HG02763 (cell line): ENCODE data around the gene WRAP53.

ENCODE experiments used
- ATAC-seq: cut with Tn5 transposase; IDR thresholded peaks from one replicate; pipeline ENCODE4 v1.9.1; 2021; ENCODE audit warnings: mild to moderate bottlenecking, moderate library complexity; ENCODE audit not compliant: unreplicated experiment

Gene WRAP53

GRCh38 chr17:7707858-7708750 is 19.8 kb downstream of the WRAP53 start:
- no peak for ATAC-seq

GRCh38 chr17:7709031-7709430 is 20.8 kb downstream of the WRAP53 start:
- no peak for ATAC-seq

- no peak for ATAC-seq
Measured at GRCh38 chr17:7710301-7710700, 22.0 kb downstream of the WRAP53 start.

GRCh38 chr17:7711051-7711755 is 22.9 kb downstream of the WRAP53 start:
- no peak for ATAC-seq

- ATAC-seq: no peak
Measured at GRCh38 chr17:7712111-7712771, 24.0 kb downstream of the WRAP53 start.

GRCh38 chr17:7713782-7714181 is 25.5 kb downstream of the WRAP53 start:
- no peak for ATAC-seq

- no peak for ATAC-seq
Measured at GRCh38 chr17:7714721-7715594, 26.7 kb downstream of the WRAP53 start.

GRCh38 chr17:7715936-7716886 is 27.9 kb downstream of the WRAP53 start:
- ATAC-seq: no peak

GRCh38 chr17:7716901-7717755 is 28.9 kb downstream of the WRAP53 start, which contains the start of gene DNAH2:
Gene DNAH2, plus strand, starts transcription at chr17:7717744. Its CDS starts 1,991 bp downstream, at chr17:7719735.
- no peak for ATAC-seq

- no peak for ATAC-seq
Measured at GRCh38 chr17:7717756-7718350, 29.6 kb downstream of the WRAP53 start.

GRCh38 chr17:7719661-7720060 is 31.4 kb downstream of the WRAP53 start:
- ATAC-seq: no peak

GRCh38 chr17:7720125-7720524 is 31.8 kb downstream of the WRAP53 start:
- ATAC-seq: no peak

GRCh38 chr17:7721612-7722011 is 33.3 kb downstream of the WRAP53 start:
- no peak for ATAC-seq

GRCh38 chr17:7727886-7728285 is 39.6 kb downstream of the WRAP53 start:
- no peak for ATAC-seq

- ATAC-seq: no peak
Measured at GRCh38 chr17:7729816-7730215, 41.5 kb downstream of the WRAP53 start.

GRCh38 chr17:7732981-7733539 is 44.8 kb downstream of the WRAP53 start:
- ATAC-seq: no peak

GRCh38 chr17:7737601-7738000 is 49.3 kb downstream of the WRAP53 start:
- no peak for ATAC-seq

- no peak for ATAC-seq
Measured at GRCh38 chr17:7739746-7740145, 51.5 kb downstream of the WRAP53 start.
